Endodermal cell (in vitro differentiated cells): ENCODE measurements around the gene CSNK1G1. TPM values are rescaled to one million over a fixed set of nuclear protein-coding genes. Genes with fewer than 3 reads are reported as not detected.

Experiments
- DNase-seq: peaks from one replicate; pipeline ENCODE4 v3.0.0-alpha.2; 2017
- H3K27ac ChIP-seq: 2 replicates; pipeline ENCODE4 v1.5.1; 2013; ENCODE audit warnings: mild to moderate bottlenecking, low read depth, low read length, moderate library complexity
- H3K27me3 ChIP-seq: 2 replicates; pipeline ENCODE4 v1.6.1; 2013; ENCODE audit warnings: mild to moderate bottlenecking, low read length, moderate library complexity; ENCODE audit not compliant: insufficient read depth, control insufficient read depth, poor library complexity, severe bottlenecking
- H3K36me3 ChIP-seq: 2 replicates; pipeline ENCODE4 v1.7.0; 2013; ENCODE audit warnings: mild to moderate bottlenecking, low read length, moderate library complexity; ENCODE audit not compliant: control insufficient read depth, insufficient read depth
- H3K4me1 ChIP-seq: one replicate; pipeline ENCODE4 v1.7.0; 2013; ENCODE audit warnings: low read length; ENCODE audit not compliant: control insufficient read depth, insufficient read depth
- H3K4me3 ChIP-seq: 2 replicates; pipeline ENCODE4 v1.5.1; 2013; ENCODE audit warnings: mild to moderate bottlenecking, low read length, moderate library complexity
- H3K9ac ChIP-seq: 2 replicates; pipeline ENCODE4 v1.6.1; 2013; ENCODE audit warnings: mild to moderate bottlenecking, low read length, moderate library complexity; ENCODE audit not compliant: poor library complexity, severe bottlenecking; ENCODE audit errors: extremely low read depth
- H3K9me3 ChIP-seq: 2 replicates; pipeline ENCODE4 v1.6.1; 2013; ENCODE audit warnings: mild to moderate bottlenecking, low read length, moderate library complexity; ENCODE audit not compliant: control insufficient read depth
- H3K27ac Mint-ChIP-seq: 2 replicates; pipeline ENCODE4 v1.8.0; 2020; ENCODE audit warnings: mixed read lengths
- H3K27me3 Mint-ChIP-seq: 2 replicates; pipeline ENCODE4 v1.8.0; 2021; ENCODE audit warnings: mild to moderate bottlenecking, mixed read lengths; ENCODE audit not compliant: insufficient read depth
- H3K36me3 Mint-ChIP-seq: 2 replicates; pipeline ENCODE4 v1.8.0; 2020; ENCODE audit warnings: low read depth, mixed read lengths
- H3K4me1 Mint-ChIP-seq: 2 replicates; pipeline ENCODE4 v1.8.0; 2020; ENCODE audit warnings: mixed read lengths
- H3K4me3 Mint-ChIP-seq: 2 replicates; pipeline ENCODE4 v1.8.0; 2020; ENCODE audit warnings: mild to moderate bottlenecking, moderate library complexity, mixed read lengths
- H3K9me3 Mint-ChIP-seq: 2 replicates; pipeline ENCODE4 v1.8.0; 2020; ENCODE audit warnings: mild to moderate bottlenecking, mixed read lengths
- WGBS, 2 experiments: methylation state at CpG; one replicate each; pipeline versions ENCODE4 v1.1.5 to v1.1.7; 2013; ENCODE audit warnings: missing lambda C conversion rate in 2 of 2, mixed read lengths in 1 of 2; ENCODE audit not compliant: insufficient coverage in 1 of 2, insufficient read length in 1 of 2; 5-methylcytosine and 5-hydroxymethylcytosine counted together
- total RNA-seq, 2 donors: library from RNA; stranded (reverse); fragmentation: NEBNext Ultra II Directional in 1 of 2; extraction: Animal tissue kit (Norgen Biotek cat#: 25700) in 1 of 2; gene quantifications; 2 replicates in 1 of 2; 3 replicates in 1 of 2; pipeline ENCODE4 v1.2.1, GENCODE V29; 2021
- TF ChIP-seq, protein P1 (sequence below): fragments of 200-600 bp; sonication (generic); conservative IDR thresholded peaks from 2 replicates; pipeline ENCODE4 v1.5.0; 2021; ENCODE audit warnings: antibody characterized with exemption, mild to moderate bottlenecking

Gene CSNK1G1
- total RNA-seq, 2 donors from 2014 or later, result 24.5 to 31.4 TPM

DNA sequence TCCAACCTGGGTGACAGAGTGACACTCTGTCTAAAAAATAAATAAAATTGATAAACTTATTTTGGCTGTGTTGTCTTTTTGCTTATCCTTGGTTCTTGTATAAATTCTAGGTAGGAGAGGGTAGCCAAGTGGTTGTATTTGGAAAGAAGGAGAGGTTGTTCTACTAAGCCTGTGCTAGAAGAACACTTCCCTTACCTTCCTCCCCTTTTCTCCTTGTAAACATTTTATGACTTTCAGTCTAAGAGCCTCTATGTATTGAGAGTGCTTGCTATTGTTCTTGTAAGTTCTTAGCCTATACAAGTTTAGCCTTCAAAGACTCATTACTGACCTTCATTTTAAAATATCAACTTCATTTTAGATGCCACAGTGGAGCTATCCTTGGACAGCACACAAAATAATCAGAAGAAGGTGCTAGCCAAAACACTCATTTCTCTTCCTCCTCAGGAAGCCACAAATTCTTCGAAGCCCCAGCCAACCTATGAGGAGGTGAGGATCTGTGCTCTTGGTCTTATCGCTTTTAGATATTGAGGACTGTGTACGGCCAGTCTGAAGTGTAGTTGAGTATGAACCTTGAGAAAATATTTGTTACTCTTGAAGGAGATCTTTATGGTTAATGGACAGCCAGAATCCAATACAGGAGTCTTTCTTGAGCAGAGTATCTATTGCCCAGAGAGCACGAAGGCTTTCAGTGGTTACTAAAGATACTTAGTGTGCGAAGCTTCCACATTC is 238.1 kb downstream of the CSNK1G1 start:
- Histone ChIP-seq H3K4me1 (no peaks in the 10 kb centered on the region), H3K9ac (no peak overlapping the region), H3K4me3 (no peak overlapping the region), H3K27ac (no peak overlapping the region), H3K9me3 (no peaks in the 10 kb centered on the region), H3K36me3 (peaks cover 58% of the 10 kb centered on the region), H3K27me3 (no peaks in the 10 kb centered on the region)
- TF ChIP-seq, protein P1, sequence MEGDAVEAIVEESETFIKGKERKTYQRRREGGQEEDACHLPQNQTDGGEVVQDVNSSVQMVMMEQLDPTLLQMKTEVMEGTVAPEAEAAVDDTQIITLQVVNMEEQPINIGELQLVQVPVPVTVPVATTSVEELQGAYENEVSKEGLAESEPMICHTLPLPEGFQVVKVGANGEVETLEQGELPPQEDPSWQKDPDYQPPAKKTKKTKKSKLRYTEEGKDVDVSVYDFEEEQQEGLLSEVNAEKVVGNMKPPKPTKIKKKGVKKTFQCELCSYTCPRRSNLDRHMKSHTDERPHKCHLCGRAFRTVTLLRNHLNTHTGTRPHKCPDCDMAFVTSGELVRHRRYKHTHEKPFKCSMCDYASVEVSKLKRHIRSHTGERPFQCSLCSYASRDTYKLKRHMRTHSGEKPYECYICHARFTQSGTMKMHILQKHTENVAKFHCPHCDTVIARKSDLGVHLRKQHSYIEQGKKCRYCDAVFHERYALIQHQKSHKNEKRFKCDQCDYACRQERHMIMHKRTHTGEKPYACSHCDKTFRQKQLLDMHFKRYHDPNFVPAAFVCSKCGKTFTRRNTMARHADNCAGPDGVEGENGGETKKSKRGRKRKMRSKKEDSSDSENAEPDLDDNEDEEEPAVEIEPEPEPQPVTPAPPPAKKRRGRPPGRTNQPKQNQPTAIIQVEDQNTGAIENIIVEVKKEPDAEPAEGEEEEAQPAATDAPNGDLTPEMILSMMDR, result no peak
- 92 to 100% methylated on average over 4 to 5 of the region's 5 CpGs for WGBS, 2 experiments
- Mint-ChIP-seq H3K4me1 (no peaks in the 10 kb centered on the region), H3K9me3 (no peaks in the 10 kb centered on the region), H3K27me3 (no peaks in the 10 kb centered on the region), H3K27ac (no peak overlapping the region), H3K36me3 (peaks cover 51% of the 10 kb centered on the region), H3K4me3 (no peak overlapping the region)
- DNase-seq, result no peak

Other genes starting within 250 kb of the CSNK1G1 start
- 1 to 10 TPM; 1.6 to 2.6 TPM for gene SNX22, start 204.4 kb downstream of the CSNK1G1 start, total RNA-seq
- gene PPIB, start 193.2 kb downstream of the CSNK1G1 start, total RNA-seq, result 100 to 1,000 TPM; 551 to 652 TPM
- gene PCLAF, start 25.3 kb upstream of the CSNK1G1 start, total RNA-seq, result 10 to 100 TPM; 28.9 to 78.0 TPM
- gene TRIP4, start 31.7 kb upstream of the CSNK1G1 start, total RNA-seq, result 10 to 100 TPM; 26.5 to 29.1 TPM
- gene ZNF609, start 104.4 kb upstream of the CSNK1G1 start, total RNA-seq, result 10 to 100 TPM; 52.3 to 54.8 TPM